Measurements from ENCODE around the gene LRCH1. TPM values are rescaled to one million over a fixed set of nuclear protein-coding genes. Genes with fewer than 3 reads are reported as not detected.
"Not testable (repeated sequence)": the region's sequence is repeated elsewhere in the genome, so short reads cannot be mapped to it uniquely, and the experiment has no call there.

Gene LRCH1
- total and polyA plus RNA-seq, 8 donors, result 16.1 to 30.5 (median 26.8) TPM

DNA sequence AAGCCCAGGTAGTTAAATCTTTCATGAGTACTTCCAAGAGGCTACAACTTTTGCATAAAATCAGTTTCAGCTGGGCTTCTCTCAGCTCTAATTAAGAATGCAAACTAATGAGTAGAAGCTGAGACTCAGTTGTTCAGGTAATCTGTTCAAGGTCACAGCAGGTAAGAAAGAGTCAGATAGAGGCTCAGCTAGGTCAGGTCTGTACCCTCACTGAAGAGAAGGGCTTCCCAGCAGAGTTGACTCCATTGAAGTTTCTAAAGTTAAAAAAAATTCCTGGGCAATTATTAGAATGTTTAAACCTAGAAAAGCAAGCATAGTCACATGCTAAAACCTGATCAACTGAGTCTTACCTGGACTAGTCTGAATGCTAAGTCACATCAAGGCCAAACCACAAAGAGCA is 201.8 kb downstream of the LRCH1 start:
- H3K36me3 ChIP-seq, result peaks cover 0 to 8% of the 10 kb centered on the region in 2 donors
- H3K27me3 ChIP-seq, result no peaks in the 10 kb centered on the region
- H3K9me3 ChIP-seq, result no peaks in the 10 kb centered on the region
- intact Hi-C loops (cut with DNase I), result no loop called here
- ATAC-seq (no peak), DNase-seq (no peak)
- H3K4me1 ChIP-seq, result peaks cover 8 to 38% of the 10 kb centered on the region in 2 donors
- TF ChIP-seq, protein P1, sequence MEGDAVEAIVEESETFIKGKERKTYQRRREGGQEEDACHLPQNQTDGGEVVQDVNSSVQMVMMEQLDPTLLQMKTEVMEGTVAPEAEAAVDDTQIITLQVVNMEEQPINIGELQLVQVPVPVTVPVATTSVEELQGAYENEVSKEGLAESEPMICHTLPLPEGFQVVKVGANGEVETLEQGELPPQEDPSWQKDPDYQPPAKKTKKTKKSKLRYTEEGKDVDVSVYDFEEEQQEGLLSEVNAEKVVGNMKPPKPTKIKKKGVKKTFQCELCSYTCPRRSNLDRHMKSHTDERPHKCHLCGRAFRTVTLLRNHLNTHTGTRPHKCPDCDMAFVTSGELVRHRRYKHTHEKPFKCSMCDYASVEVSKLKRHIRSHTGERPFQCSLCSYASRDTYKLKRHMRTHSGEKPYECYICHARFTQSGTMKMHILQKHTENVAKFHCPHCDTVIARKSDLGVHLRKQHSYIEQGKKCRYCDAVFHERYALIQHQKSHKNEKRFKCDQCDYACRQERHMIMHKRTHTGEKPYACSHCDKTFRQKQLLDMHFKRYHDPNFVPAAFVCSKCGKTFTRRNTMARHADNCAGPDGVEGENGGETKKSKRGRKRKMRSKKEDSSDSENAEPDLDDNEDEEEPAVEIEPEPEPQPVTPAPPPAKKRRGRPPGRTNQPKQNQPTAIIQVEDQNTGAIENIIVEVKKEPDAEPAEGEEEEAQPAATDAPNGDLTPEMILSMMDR (IDR thresholded peaks at IDR 0.05), result no peak
- no peak overlapping the region for H3K4me3 ChIP-seq
- H3K27ac ChIP-seq, result no peak overlapping the region

DNA sequence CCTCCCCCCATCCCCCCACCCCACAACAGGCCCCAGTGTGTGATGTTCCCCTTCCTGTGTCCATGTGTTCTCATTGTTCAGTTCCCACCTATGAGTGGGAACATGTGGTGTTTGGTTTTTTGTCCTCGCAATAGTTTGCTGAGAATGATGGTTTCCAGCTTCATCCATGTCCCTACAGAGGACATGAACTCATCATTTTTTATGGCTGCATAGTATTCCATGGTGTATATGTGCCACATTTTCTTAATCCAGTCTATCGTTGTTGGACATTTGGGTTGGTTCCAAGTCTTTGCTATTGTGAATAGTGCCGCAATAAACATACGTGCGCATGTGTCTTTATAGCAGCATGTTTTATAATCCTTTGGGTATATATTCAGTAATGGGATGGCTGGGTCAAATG is 202.5 kb downstream of the LRCH1 start:
- H3K27ac ChIP-seq; H3K4me3 ChIP-seq; ATAC-seq; H3K9me3 ChIP-seq; intact Hi-C loops (cut with DNase I); H3K27me3 ChIP-seq; DNase-seq; H3K36me3 ChIP-seq: not testable (repeated sequence)
- peaks cover 9 to 41% of the 10 kb centered on the region in 2 donors for H3K4me1 ChIP-seq

DNA sequence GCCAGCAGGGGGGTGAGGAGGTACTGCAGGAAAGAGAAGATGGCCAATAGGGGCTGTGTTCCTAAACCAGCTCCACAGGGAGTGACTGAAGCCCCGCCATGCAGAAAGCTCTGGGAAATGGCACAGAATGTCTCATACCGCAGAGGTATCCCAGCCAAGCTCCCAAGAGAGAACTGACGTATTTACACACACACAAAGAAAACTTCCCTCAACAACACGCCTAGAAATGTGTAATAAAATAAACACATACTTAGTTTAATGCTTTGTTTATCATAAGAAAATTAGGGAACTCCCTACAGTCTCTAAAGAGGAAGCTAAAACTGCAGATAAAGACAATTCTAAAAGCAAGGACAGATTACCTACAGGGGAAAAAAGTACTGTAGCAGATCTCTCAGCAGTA is 204.0 kb downstream of the LRCH1 start:
- Histone ChIP-seq H3K4me1 (peaks cover 9 to 36% of the 10 kb centered on the region in 2 donors), H3K4me3 (no peak overlapping the region), H3K9me3 (no peaks in the 10 kb centered on the region), H3K27ac (no peak overlapping the region), H3K27me3 (no peaks in the 10 kb centered on the region), H3K36me3 (no peaks in the 10 kb centered on the region)
- ATAC-seq, result no peak
- intact Hi-C loops (cut with DNase I), result no loop called here
- TF ChIP-seq, protein P1 (IDR thresholded peaks at IDR 0.05), result no peak
- DNase-seq, result peak in 1 of 4 donors; percentile 16

DNA sequence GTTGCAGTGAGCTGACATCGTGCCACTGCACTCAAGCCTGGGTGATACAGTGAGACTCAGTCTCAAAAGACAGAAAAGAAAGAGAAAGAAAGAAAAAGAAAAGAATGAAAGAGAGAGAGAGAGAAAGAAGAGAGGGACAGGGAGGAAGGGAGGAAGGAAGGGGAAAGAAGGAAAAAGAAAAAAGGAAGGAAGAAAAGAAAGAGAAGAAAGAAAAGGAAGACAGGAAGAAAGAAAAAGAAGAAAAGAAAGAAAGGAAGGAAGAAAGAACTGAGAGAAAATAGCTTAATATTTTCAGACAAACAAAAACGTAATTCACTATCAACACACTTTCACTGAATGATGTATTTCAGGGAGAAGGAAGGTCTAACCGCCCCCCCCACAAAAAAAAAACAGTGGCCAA is 204.7 kb downstream of the LRCH1 start:
- intact Hi-C loops (cut with DNase I), result no loop called here
- Histone ChIP-seq H3K27me3 (no peaks in the 10 kb centered on the region), H3K36me3 (no peaks in the 10 kb centered on the region), H3K4me1 (peaks cover 9 to 29% of the 10 kb centered on the region in 2 donors), H3K9me3 (no peaks in the 10 kb centered on the region), H3K27ac (no peak overlapping the region), H3K4me3 (no peak overlapping the region)
- no peak for ATAC-seq
- TF ChIP-seq, protein P1 (IDR thresholded peaks at IDR 0.05), result no peak
- no peak for DNase-seq

DNA sequence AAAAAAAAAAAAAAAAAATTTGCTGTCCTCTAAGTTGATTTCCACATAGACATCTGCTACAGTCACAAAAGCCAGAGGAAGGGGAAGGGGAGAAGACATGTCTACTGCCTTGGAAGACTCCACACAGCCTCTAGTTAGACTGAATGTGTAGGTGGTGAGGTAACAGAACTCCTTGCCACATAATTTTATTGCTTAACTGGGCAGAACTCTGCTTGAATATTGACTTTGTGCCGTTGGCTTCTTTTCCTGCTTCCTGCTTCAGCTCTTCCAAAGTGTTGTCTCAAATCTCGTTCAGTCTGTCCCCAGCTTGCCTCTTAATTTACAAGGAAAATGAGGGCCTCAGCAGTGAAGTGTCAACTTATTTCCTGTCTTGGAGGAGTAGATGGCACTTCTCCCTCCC is 206.9 kb downstream of the LRCH1 start:
- no peak overlapping the region for H3K4me3 ChIP-seq
- no peaks in the 10 kb centered on the region for H3K9me3 ChIP-seq
- H3K27me3 ChIP-seq, result no peaks in the 10 kb centered on the region
- TF ChIP-seq, protein P1 (IDR thresholded peaks at IDR 0.05), result no peak
- ATAC-seq, result peak; percentile 83
- peak overlapping the region in 1 of 2 donors; percentile 7 for H3K27ac ChIP-seq
- intact Hi-C loops (cut with DNase I), result no loop called here
- peaks cover 9 to 28% of the 10 kb centered on the region in 2 donors for H3K4me1 ChIP-seq
- peak in 1 of 4 donors; percentile 26 for DNase-seq
- no peaks in the 10 kb centered on the region for H3K36me3 ChIP-seq

DNA sequence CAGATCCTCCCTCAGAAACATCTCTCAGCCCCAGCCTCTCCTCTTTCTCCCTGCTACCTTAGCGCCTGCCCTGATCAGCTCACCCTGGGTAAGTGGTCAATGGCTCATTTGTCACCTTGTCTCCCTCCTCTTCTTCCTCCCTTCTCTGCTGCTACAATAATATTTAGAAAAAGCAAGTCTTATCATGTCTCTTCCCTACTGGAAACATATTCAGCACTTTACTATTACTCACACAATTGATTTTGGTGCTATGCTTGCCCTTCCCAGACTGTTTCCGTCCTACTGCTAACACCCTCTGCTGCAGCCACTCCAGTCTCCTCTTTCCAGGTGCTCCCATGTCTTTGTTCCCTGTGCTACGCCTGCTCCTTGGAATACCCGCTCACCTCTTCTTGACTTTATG is 208.2 kb downstream of the LRCH1 start:
- no peak overlapping the region for H3K27ac ChIP-seq
- intact Hi-C loops (cut with DNase I), result no loop called here
- H3K4me3 ChIP-seq, result no peak overlapping the region
- no peak for DNase-seq
- TF ChIP-seq, protein P1 (IDR thresholded peaks at IDR 0.05), result no peak
- no peaks in the 10 kb centered on the region for H3K36me3 ChIP-seq
- ATAC-seq, result no peak
- no peaks in the 10 kb centered on the region for H3K9me3 ChIP-seq
- H3K27me3 ChIP-seq, result no peaks in the 10 kb centered on the region
- H3K4me1 ChIP-seq, result peaks cover 9 to 28% of the 10 kb centered on the region in 2 donors

All from left lung (tissue), 10 donors.